Measurements from ENCODE around the gene NHERF1.
A peak's percentile ranks its signal among the peaks of the same experiment; 100 is the strongest.

Gene NHERF1

DNA sequence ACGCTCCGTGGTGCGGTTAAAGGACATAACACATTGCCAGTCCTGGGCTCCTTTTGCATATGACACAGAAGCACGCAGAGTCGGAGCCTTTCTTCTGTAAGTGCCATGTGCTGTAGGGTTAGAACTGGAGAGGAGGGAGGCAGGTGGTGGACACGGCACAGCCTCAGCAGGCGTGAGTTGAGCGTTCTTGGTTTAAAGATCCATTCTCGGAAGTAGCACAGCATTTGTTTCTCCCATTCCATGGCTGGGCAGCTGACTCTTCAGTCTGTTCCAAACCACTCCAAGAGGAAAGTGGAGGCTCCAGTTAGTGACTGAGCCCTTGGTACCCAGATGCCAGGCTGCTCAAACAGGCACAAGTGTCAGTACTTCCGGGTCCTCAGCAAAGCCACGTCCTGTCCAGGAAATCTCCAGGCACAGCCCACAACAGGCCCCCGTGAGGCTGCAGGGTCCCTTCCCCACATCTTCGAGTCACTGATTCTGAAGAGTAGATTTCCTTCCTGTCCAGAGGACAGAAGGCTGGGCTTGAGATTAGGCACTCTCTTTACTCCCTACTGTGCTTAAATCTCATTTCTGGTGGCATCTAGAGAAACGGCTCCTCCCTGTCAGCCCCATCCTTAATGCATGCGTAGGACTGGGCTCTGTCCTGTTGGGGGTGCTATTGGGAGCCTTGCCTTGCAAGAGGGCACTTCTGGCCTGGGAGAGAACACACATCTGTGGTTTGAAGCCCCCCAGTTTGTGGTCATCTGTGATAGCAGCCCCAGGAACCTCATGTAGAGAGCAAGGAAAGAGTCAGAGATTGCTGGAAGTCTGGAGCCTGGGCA, 67.3 kb downstream of the NHERF1 start:
- DNase-seq: peak in 1 of 2 experiments; percentile 23

GRCh38 chr17:74816905-74817620, 68.6 kb downstream of the NHERF1 start:
- no peak for DNase-seq
- TF ChIP-seq POLR2A (IDR thresholded peaks at IDR 0.05; ENCODE audit: low read length) (no peak), GATA1 (IDR thresholded peaks at IDR 0.05; ENCODE audit: low read depth, low read length) (no peak)

More for the DNA sequence above, 67.3 kb downstream of the NHERF1 start:
- TF ChIP-seq POLR2A (IDR thresholded peaks at IDR 0.05; ENCODE audit: low read length) (no peak), GATA1 (IDR thresholded peaks at IDR 0.05; ENCODE audit: low read depth, low read length) (no peak)

GRCh38 chr17:74818291-74818938, 70.0 kb downstream of the NHERF1 start:
- no peak for TF ChIP-seq POLR2A (IDR thresholded peaks at IDR 0.05; ENCODE audit: low read length)
- TF ChIP-seq GATA1 (IDR thresholded peaks at IDR 0.05; ENCODE audit: low read depth, low read length): no peak
- DNase-seq: no peak
